SW480 (cell line): ENCODE results near the gene MAP1LC3B2.

Experiments
- DNase-seq: peaks from one replicate; pipeline ENCODE4 v3.0.0-alpha.2; 2016; ENCODE audit warnings: low spot score

MAP1LC3B2 gene

DNA sequence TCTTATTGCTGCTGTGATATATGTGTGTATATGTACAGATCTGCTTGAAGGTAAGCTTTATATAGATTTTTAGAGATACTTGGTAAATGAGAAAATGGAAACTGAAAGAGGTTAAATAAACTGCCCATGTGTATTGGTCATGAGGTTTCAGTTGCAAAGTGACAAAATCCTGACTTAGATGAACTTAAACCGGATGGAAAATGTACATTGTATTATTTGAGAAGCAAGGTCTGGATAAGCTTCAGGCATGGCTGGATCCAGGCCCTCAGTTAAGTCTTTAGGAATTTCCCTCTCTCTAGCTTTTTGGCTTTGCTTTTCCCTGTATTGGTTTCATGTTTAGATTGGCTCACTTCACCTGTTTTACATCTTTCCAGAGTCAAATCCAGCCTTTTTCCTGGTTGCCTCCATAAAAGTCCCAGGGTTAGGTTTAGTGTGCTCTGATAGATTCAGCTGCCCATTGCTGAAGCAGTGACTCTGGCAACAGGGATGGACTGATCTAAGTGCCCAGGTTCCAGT is 21.0 kb upstream of the MAP1LC3B2 start:
- DNase-seq: no peak

DNA sequence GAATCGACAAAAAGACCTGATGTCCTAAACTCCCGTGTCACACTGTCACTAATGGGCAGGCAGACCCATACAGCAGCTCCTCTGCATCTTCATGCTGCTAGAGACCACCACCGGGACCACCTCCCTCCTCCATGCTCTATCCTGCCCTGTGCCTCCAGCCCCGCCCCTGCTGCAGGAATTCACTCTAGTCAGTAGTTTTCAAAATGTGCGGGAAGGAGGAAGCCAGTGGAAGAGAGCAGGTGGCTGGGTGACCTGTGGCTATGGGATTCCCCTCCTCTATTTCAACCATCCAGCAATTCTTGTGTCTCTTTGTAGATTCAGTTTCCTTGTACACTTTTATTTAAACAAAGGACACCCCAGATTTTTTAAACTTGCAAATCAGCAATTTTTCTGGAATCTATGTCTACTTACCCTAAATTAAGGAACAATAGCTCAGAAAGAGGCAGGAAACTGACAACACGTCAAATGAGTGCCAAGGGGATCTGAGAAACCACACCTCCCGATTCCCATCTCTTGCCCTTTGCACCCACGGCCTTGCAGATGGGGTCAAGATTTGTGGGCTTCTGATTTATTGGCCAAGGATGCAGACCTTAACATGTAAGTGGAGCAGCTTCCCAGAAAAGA is 20.4 kb upstream of the MAP1LC3B2 start:
- no peak for DNase-seq

DNA sequence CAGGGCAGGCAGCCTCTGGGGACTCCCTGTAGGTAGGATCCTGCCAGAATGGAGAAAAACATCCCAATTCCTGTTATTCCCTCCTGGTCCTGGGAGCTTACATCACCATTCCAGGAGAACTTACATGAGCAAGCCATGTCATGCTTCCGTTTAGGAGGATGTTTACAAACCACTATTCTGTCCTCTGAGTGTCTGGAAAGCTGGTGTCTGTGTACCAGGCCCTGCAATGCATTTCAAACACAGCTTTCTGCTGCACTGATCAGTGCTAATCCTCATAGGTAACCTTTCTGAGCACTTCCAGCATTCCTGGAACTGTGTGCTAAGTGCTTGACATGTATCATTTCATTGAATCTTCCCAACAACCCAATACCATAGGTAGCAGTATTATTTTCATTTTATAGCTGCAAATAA is 19.8 kb upstream of the MAP1LC3B2 start:
- no peak for DNase-seq

DNA sequence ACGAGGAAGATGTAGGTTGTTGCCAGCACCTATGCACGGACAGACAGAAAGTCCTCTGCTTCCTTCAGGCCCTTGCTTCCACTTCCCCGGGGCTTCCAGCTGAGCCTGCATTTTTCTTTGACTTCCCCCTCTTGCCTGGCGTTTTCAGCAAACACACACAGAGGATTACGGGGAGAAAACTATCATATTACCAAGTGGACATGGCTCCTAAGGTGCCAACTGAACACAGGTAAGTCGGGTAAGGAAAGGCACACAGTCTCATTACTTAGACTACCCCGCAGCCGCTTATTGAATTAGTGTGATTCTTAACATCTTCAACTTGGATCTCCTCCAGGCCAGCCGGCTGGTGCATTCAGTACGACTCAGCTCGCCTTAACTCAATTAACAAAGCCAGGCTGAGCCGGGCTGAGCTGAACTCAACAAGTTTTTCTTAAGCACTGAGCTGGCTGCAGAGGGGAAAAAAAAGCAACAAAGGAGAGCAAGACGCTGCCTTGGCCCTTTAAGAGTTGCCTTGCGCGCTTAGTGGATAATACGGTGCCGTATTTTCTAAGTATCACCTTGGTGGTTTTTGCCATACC is 19.2 kb upstream of the MAP1LC3B2 start:
- DNase-seq: no peak

DNA sequence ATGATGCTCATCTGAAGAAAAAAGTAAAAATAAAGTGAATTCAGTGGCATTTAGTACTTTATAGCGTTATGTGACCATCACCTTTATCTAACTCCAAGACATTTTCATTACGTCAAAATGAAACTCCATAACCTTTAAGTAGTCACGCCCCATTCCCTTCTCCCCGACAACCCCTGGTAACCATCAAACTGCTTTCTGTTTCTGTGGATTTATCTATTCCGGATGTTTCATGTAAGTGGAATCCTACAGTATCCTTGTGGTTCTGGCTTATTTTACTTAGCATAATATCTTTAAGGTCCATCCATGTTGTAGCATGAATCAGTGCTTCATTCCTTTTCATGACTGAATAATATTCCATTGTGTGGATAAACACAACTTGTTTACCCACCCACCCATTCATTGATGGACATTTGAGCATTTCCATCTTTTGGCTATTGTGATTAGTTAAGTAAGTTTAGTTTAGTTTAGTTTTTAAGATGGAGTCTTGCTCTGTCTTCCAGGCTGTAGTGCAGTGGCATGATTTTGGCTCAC is 18.5 kb upstream of the MAP1LC3B2 start:
- DNase-seq: no peak

DNA sequence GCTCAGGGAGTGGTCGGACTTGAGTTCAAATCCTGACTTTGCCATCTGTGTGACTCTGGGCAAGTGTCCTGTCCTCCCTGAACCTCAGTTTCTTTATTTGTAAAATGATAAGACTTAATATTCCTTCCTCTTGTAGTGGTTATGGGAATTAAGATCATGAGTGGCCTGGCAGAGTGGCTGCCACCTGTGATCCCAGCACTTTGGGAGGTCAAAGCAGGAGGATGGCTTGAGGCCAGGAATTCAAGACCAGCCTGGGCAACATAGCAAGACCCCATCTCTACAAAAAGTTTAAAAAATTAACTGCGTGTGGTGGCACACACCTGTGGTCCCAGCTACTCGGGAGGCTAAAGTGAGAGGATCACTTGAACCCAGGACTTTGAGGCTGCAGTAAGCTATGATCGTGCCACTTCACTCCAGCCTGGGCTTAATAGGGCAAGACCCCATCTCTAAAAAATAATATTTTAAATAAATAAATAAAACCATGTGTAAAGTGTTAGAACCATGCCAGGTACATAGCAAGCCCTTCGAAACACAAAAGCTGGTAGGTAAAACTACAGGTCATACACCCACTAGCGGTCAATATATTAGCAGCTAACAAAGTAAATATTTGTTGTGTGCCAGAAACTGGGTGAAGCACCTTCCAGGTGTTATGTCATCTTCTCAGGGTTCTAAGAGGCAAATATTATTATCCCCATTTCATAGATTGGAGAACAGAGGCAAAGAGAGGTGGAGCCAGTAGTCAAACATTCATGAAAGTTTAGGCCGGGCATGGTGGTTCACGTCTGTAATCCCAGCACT is 17.4 kb upstream of the MAP1LC3B2 start:
- no peak for DNase-seq

DNA sequence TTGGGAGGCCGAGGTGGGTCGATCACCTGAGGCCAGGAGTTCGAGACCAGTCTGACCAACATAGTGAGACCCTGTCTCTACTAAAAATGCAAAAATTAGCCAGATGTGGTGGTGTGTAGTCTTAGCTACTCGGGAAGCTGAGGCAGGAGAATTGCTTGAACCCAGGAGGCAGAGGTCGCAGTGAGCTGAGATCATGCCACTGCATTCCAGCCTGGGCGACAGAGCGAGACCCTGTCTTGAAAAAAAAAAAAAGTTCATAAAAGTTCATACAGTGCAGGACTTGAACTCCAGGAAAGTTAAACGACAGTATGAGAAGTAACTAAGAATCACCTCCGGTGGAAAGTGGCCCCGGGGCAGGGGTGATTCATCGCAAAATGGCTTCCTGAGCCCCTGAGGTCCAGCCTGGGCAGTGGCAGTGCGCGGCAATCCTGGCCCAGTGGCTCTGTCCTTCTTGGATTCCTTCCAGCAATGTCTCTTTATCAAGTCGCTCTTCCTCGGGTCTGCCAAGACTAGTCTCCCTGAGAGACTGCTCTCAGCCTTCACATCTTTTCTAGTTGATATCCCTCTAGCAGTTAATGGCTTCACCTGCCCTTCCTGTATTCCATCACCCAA is 16.7 kb upstream of the MAP1LC3B2 start:
- DNase-seq: no peak

DNA sequence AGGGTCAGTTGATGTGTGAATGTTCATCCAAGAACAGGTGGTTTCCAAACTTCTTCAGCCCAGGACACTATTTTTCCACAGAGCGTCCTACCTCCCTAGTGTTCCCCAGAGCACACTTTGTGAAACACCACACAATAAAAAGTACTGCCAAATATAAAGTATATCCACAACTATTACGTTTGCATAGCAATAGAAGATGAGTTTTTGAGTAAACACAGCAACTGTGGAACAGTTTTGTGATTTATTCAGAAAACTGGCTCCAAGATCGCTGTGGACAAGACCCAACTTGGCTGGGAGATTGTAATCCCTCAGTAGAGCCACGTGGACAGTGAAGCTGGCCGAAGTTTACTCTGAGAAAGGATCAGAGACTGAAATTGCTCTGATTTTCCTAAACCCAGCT is 14.5 kb upstream of the MAP1LC3B2 start:
- DNase-seq: no peak

DNA sequence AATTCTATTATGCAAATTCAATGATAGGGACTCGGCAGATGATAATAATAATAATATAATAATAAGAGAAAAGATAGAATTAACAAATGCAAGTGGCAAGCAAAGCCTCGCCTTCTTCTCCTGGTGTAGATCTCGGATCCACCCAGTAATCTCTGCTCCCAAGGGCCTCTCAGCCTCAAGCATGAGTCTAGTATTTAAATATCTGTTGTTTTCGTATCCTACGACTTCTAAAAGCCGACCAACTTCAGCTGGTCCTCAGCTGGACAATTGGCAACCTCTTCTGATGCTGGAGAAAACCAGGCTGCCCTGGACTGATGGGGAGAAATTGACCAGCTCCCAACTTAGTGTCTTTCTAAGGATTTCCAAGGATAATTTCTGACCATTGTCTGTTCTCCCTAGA is 14.0 kb upstream of the MAP1LC3B2 start:
- DNase-seq: no peak

DNA sequence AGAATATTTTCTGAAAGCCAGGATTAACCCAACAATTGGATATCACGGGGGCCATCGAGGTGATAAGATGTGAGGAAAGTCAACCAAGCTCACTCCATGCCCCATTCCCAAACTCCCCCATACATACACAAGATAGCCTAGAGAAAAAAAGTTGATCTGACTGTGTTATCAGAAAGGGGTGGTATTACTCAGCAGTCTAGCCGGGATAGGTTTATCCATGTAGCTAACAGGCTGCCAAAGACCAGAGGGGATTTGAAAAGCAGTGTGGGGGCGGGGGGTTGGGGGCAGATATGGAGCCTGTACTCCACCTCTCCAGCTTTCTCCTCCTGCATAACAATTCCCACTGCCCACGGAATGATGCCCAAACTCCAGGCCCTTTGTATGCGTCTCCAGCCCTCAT is 13.2 kb upstream of the MAP1LC3B2 start:
- DNase-seq: no peak

DNA sequence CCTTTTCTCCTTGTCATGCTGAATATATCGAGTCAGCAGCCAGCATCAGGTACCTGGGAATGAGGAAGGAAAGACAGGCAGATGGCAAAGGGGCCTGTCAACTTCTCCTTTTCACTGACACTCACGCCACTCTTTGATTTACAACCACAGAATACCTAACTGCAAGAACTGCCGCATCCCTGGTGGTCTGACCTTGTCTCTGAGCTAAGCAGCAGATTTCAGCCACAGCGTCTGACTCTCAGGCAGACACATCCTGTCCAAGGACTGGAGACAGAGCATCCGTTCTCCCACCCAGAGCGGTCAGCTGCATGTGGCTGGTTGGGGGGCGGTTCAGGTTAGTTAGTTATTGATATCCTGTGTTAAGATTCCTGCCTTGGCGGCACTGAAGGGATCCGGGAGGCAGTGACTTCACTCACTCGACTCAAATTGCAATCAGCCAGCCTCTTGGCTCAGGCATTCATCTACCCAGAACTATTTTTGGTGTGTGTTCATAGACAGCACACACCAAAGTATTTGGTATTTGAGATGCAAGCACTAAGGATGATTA is 11.2 kb upstream of the MAP1LC3B2 start:
- DNase-seq: no peak

DNA sequence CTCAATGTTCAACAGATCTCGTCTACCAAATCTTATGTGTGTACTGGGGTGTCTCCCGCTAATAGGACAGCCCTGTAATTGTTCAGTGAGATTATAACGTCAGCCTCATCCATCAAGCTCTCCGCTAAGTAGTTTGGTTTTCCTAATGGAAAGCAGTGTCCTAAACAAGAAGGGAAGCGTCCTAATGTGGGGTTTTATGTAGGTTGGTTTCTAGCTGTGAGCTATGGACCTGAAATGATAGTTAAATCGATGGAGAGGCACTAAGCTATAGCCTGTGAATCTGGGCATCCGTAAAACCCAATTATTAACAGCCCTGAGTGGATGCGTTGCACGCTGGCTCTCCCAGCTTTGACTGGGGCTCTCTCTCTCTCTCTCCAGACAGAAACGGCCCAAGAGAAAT is 9.2 kb upstream of the MAP1LC3B2 start:
- no peak for DNase-seq

DNA sequence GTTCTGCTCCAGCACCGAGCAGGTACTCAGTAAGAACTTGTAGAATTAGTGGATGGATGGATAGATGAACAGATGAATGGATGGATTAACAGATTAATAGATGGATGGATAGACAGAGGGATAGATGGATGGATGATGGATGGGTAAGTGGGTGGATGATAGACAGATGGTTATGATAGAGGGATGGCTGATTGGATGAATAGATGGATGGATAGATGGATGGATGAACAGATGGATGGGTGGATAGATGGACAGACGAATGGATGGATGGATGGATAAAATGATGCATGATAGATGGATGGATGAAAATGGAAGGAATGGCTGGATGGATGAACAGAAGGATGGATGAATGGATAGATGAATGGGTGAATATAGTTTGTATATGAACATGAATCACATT is 8.0 kb upstream of the MAP1LC3B2 start:
- no peak for DNase-seq

DNA sequence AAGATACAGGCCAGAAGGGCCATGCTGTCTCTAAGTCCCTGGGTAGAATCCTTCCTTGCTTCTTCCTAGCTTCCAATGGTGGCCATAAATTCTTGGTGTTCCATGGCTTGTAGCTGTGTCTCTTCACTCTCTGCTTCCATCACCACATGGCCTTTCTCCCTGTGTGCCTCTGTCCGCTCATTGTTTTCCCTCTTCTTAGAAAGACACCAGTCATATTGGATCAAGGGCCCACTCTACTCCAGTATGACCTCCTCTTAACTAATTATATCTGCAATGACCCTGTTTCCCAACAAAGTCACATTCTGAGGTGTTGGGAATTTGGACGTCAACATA is 7.6 kb upstream of the MAP1LC3B2 start:
- no peak for DNase-seq

DNA sequence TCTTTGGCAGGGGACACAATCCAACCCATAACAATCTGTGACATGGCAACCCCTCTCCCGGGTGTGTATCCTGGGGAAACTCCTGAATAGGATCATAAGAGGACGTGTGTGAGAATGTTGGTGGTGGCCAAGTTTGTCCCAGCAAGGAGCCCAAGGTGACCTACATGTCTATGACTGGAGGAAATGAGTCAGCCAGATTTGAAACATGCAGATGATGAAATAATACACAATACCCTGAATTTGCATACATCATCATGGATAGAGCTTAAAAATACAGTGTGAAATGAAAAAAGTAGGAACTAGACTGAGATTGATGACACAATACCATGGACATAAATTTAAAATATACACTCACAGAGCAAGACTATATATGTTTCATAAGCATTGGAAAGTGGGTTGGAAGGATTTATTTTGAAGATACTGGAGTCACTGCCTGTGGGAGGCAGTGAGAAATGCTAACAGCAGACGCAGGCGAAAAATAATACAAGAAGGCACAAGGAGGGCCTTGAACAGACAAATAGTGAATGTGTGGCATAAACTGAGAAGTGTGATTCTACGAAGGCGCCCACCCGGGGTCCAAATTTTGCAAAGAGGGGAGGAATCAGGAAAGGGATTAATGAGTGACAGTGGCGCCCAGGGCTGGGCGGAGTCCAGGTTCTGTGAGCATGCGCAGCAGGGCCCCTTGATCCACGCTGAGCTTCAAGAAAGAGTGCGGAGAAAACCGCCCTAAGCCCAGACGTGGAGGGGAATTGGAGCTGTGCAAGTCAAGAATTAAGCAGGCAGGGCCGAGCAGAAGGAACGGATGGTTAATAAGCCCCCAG is 7.0 kb upstream of the MAP1LC3B2 start:
- peak; percentile 83 for DNase-seq

DNA sequence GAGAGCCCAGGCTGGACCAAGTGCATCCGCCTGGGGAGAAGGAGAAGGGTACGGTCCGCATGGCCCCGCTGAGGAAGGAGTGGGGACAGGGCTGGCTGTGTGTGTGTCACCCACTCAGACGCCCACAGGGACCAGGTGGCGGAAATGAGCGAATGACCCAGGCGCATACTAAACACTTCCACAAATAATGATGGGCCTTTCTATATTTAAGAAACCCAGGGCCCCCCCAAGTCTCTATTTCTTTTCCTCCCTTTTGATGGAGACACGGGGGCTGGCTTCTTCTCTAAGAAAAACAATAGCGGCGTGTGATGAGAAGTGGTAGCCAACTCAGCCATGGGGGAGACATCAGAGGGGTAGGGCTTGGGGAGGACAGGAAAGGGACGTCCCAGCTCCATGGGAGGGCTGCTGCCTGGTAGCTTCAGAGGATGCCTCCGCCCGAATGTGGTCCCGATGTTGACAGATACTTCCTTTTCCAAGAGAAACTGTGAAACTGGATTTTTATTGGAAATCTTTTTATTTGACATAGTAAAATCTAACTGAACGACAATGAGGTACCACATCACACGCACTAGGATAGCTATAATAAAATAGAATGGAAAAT is 6.3 kb upstream of the MAP1LC3B2 start:
- no peak for DNase-seq

DNA sequence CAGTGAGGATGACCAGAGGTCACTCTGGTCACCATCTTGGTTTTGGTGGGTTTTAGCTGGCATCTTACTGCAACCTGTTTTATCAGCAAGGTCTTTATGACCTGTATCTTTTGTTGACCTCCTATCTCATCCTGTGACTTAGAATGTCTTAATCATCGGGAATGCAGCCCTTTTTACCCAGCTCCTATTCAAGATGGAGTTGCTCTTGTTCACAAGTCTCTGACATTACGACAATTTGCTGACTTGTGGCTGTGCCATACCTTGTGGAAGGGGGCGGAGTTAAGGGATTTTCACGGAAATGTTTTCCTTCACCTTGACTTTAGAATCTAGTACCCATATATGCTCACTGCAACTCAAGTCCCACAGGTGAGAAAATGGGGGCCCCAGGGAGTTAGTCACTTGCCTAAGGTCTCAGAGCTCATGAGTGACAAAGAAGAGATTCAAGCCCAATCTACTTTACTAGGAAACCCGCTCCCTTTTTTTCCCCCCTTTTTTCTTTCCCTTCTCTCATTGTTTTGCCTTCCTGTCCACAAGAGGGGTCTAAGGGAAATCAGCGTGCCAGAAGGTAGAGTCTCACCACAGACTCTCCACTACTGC is 2.7 kb upstream of the MAP1LC3B2 start:
- DNase-seq: no peak

DNA sequence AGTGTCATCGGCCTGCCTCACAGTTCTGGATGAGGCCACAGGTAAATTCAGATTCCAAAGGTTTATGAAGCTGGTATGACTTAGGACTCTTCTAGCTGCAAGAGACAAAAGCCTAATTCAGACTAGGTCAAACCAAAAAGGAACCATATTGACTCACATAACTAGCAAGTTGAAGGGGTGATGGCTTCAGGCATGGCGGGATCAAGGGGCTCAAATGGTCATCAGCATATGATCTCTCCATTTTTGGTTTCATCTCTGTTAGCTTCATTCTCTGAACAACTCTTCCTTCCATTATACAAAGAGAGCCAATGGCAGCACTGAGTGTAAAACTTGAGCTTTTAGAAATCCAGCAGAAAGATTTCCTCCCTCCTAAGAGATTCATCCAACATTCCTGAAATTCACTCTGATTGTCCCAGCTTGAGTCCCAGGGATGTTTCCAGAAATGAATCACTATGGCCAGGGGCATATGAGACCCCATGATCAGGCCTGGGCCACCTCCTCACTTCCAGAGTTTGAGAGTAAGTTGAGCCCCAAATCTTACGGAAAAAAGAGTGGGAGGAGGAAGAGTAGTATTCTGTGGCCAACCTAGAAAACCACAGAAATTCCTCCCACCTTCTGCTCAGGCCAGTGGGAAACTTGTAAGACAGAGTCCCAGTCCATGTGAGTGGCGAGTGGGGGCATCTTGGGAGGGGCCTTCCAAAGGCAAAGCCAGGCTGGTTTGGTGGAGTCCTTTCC is 2.0 kb upstream of the MAP1LC3B2 start:
- peak; percentile 30 for DNase-seq

DNA sequence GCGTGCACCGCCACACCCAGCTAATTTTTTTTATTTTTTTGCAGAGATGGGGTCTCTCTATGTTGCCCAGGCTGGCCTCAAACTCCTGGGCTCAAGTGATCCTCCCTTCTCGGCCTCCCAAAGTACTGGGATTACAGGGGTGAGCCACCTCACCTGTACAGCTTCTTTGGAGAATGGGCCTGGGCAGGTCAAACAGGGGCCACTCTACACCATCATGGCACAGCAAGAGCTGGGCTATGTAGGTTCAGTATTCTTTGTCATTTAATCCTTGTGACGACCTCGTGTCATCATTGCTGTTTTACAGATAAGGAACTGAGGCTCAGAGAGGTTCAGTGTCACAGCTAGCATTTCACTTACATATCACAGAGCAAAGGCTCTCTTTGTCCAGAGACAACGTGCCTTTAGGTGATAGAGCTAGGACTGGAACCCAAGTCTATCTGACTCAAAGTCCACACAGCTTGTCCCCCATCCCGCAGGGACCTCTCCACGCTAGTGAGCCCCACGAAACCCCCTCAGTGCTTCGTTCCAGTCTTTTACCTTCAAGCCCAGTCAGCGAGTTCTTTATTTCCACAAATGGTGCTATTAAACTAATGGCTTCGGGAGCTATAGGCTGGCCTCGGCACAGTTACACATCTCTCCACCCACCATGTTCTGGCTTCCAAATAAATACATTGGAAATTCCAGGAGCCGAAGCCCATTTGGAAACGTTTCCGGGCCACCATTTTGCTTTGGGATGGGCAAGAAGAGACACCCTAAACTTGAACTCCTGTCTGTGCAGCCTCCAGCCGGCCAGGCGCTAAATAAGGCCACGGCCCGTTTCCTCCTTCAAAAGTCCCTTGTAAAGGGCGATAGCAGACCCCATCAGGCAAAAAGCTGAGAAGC is 660 bp upstream of the MAP1LC3B2 start:
- no peak for DNase-seq
